ENCODE measurements around the gene NT5C3B.

DNA sequence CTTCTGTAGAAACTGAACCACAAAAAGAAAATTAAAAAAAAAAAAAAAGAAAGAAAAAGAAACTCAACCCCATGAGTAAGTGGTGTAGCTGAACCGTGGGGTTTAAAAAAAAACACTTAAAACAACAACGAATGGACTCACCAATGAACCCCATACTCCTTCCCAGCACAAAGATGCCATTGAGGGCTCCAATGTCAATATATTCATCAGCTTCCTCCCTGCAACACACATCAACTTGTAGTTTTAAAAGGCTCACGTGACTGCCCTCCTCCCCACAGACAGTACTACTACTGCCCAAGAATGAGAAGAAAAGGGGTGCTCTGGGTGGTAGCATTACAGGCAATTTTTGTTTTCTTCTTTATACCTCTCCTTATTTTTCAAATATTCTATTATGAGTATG, 32.5 kb upstream of the NT5C3B start:
- TF ChIP-seq, protein P1, sequence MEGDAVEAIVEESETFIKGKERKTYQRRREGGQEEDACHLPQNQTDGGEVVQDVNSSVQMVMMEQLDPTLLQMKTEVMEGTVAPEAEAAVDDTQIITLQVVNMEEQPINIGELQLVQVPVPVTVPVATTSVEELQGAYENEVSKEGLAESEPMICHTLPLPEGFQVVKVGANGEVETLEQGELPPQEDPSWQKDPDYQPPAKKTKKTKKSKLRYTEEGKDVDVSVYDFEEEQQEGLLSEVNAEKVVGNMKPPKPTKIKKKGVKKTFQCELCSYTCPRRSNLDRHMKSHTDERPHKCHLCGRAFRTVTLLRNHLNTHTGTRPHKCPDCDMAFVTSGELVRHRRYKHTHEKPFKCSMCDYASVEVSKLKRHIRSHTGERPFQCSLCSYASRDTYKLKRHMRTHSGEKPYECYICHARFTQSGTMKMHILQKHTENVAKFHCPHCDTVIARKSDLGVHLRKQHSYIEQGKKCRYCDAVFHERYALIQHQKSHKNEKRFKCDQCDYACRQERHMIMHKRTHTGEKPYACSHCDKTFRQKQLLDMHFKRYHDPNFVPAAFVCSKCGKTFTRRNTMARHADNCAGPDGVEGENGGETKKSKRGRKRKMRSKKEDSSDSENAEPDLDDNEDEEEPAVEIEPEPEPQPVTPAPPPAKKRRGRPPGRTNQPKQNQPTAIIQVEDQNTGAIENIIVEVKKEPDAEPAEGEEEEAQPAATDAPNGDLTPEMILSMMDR (IDR thresholded peaks at IDR 0.05): no peak
- no peak for TF ChIP-seq EZH2 (IDR thresholded peaks at IDR 0.05)
- TF ChIP-seq EZH2phosphoT487 (IDR thresholded peaks at IDR 0.05): no peak

Data from neural progenitor cell (in vitro differentiated cells).